ENCODE measurements around the gene FASTK.
"Not testable (repeated sequence)": the region's sequence is repeated elsewhere in the genome, so short reads cannot be mapped to it uniquely, and the experiment has no call there.

FASTK gene

DNA sequence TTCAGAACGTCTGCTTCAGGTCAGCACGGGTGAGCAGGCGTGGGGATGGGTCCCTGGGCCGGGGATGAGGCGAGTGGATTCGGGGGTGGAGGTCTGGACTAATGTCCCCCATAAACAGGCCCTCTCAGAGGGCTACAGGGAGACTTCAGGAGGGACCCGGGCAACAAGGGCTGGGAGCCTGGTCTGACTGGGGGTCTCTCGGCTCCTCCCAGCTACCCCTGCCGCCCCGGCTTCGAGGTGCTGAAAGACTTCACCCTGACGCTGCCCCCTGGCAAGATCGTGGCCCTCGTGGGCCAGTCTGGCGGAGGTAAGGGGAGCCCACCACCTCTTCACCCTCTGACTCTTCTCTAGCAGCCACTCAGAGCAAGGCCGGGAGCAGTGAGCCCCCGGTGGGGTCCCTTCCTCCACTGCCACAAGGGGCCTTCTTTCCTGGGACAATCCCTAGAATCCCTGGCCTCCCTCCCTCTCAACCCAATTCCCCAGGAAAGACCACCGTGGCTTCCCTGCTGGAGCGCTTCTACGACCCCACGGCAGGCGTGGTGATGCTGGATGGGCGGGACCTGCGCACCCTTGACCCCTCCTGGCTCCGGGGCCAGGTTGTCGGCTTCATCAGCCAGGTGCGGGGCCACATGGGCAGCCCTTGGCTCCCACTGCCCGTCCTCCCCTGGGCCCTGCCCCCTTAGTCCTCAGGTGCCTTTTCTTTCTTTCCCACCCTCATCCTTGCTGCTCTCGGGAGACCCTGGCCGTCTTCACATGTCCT is 39.8 kb downstream of the FASTK start:
- no peak for DNase-seq
- in situ Hi-C loops (cut with HindIII; ENCODE audit: low pct_ligation_motif_present, low pct_unique_long_range_greater_than_20kb, low sequenced_read_pairs) = no loop called here

DNA sequence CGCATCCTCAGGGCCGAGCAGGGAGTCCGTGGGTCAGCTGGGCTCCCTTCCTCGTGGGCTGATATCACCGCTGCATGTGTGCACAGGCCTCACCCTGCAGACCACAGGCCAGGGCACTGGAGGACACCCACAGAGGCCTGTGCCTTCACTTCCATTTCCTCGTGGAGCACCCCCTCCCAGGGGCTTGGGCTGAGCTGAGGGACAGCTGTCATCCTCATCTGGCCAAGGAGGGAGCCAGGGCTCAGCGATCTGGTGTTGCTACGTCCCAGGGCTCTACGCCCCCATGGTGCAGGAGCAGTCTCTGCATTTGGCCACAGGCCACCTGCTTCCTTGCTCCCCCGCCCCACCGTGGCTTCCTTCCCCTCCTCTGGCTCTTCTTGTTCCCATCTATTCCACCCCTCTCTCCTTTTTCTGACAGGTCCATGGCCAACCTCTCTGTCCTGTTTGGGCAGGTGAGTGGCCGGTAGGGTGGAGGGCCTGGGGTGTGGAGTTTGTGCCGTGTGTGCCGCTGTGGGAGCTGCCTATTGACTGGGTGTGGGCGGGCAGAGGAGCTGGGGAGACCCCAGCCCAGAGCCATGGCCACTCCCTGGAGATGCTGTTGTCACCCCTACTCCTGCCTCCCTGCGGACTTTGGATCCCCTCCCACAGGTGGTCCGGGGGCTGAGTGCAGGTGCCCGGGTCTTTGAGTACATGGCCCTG is 40.6 kb downstream of the FASTK start:
- in situ Hi-C loops (cut with HindIII; ENCODE audit: low pct_ligation_motif_present, low pct_unique_long_range_greater_than_20kb, low sequenced_read_pairs) = no loop called here
- no peak for DNase-seq

DNA sequence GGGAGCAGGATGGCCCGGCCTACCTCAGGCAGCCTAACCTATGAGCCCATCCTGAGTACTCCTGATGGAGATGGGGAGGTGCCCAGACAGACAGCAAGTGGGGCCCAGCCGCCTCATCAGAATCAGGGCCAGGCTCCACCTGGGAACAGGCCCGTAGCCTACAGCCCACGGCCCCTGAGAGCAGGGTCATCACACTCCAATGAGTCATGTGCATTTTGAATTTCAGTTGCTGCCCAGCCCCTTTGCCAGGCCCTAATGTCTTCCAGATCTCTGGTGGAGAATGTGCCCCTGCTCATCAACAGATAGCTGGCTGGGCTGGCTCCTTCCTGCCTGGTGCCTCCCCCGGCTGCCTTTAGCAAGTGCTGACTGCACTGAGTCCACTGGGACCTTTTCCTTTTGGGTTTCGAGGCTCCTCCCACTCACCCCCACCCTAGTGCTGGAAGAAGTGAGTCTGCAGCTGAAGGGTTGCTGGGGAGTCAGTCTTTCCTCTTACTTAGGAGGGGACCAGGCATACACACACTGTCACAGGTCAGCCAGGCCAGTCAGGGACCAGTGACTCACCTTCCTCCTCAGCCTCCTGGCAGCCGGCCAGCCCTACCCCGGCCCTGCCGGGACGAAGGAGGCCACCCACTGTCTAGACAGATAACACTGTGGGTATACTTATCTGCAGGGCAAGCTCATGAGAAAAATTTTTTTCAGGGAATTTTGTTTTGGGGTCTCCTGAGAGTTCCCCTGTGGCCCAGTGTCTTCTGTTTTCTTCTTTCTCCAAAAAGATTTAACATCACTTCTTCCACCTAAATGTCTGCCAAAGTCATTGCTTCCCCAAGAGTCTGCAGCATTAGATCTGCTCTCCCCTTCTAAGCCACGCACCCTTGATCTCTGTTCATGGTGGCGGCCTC is 41.4 kb downstream of the FASTK start:
- in situ Hi-C loops (cut with HindIII; ENCODE audit: low pct_ligation_motif_present, low pct_unique_long_range_greater_than_20kb, low sequenced_read_pairs) = no loop called here
- DNase-seq = peak; percentile 96

DNA sequence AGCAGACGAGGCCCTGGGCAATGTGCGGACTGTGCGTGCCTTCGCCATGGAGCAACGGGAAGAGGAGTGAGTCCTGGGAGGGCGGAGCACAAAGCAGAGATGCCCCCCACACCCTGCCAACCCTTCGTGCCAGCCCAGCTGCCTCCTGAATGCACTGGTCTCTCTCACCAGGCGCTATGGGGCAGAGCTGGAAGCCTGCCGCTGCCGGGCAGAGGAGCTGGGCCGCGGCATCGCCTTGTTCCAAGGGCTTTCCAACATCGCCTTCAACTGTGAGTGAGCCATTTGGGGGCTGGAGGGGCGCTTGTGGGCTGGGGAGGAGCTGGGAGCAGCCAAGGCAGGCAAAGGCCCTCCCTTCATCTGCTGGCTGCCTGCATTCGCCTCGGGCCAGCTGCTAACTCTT is 44.7 kb downstream of the FASTK start:
- DNase-seq = no peak
- in situ Hi-C loops (cut with HindIII; ENCODE audit: low pct_ligation_motif_present, low pct_unique_long_range_greater_than_20kb, low sequenced_read_pairs) = no loop called here

DNA sequence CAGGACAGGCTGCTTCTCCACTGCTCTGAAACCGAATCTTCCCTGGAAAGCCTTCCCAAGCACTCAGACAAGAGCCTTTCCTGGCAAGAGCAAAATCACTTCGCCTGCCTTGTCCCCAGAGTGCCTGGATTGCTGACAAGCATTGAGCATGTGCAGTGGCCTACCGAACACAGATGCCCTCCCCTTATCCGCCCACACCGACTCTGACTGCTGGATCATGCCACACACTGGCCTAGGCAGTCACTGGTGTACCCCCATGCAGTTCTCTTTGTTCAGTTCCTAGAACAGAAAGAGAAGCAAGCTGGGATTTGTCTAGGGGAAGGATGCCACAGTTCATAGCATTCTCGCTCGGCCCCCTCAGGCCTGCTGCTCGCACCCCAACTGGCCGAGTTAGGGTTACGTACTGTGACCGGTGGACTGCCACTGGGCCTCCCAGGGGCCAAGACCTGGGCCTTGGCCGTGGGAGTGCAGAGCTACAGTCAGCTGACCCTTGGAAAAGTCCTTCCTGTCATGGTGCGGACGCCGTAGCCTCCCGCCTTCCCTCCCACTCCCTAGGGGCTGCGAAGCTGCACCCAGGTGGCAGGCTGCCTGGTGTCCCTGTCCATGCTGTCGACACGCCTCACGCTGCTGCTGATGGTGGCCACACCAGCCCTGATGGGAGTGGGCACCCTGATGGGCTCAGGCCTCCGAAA is 45.4 kb downstream of the FASTK start:
- in situ Hi-C loops (cut with HindIII; ENCODE audit: low pct_ligation_motif_present, low pct_unique_long_range_greater_than_20kb, low sequenced_read_pairs) = no loop called here
- no peak for DNase-seq

DNA sequence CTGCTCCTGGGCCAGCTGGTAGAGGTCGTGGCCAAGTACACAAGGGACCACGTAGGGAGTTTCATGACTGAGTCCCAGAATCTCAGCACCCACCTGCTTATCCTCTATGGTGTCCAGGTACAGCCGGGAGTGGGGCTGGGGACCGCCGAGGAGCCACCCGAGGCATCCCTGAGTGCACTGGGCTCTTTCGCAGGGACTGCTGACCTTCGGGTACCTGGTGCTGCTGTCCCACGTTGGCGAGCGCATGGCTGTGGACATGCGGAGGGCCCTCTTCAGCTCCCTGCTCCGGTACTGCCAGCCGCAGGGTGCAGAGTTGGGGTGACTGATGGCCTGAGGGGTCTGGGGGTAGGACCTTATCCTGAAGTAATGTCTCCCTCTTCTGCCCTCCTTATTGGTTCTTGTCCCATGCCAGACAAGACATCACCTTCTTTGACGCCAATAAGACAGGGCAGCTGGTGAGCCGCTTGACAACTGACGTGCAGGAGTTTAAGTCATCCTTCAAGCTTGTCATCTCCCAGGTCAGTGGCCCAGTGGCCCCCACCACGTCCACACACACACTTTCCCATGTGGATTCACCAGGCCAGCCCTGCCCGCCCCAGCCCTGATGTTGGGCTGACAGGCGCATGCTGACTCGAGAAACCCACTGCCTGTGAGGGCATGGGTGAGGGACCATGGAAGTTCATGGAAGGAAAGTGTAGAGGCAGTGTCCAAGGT is 46.1 kb downstream of the FASTK start:
- no peak for DNase-seq
- in situ Hi-C loops (cut with HindIII; ENCODE audit: low pct_ligation_motif_present, low pct_unique_long_range_greater_than_20kb, low sequenced_read_pairs) = no loop called here

DNA sequence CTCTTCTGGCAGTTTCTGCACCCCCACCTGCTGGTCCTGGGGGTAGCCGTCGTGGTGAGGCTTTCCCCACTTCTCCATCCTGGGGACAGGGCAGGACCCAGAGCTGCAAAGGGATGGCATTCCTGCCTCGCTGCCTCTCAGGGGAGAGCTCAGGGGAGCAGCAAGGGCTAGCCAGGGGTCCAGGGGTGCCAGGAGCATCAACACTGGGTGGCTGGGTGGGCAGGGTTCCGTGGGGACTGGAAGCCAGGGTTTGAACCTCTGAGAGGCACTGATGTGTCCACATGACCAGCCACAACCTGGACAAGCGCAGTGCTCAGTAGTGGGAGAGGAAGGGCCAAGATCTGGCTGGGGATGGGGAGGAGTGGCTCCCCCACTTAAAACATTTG is 46.8 kb downstream of the FASTK start:
- DNase-seq = no peak
- in situ Hi-C loops (cut with HindIII; ENCODE audit: low pct_ligation_motif_present, low pct_unique_long_range_greater_than_20kb, low sequenced_read_pairs) = no loop called here

DNA sequence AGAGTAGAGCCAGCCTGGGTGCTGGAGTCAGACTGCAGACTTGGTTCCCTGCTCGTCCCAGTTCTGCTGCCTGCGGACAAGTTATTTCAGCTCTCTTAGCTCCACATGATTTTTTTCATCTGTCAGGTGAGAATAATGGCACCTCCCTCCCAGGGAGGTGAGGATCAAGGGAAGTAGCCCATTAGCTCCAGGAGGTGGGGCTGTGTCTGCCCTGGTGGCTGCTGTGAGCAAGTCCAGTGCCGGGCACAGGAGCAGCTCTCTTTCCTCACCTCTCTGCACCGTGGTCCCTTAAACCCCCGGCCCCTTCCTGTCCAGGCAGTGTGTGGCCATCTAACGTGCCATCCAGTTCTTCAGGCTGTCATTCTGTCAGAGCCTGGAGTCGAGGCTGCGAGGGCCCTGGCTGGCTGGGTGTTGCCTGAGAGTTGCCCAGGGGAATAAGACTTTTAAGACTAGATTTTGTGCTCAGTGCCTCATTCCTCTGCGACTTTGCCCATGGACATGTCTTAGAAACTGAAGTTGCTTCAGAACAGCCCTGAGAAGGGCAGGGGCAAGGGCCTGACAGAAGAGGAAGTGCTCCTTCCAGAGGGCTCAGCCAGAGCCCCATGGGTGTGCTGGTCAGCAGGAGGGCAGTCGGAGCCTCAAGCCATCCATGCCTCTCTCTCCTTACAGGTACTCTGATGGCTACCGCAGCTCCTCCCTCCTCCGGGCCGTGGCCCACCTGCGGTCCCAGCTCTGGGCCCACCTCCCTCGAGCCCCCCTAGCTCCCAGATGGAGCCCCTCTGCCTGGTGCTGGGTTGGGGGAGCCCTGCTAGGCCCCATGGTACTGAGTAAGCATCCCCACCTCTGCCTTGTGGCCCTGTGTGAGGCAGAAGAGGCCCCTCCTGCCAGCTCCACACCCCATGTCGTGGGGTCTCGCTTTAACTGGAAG is 47.4 kb downstream of the FASTK start:
- in situ Hi-C loops (cut with HindIII; ENCODE audit: low pct_ligation_motif_present, low pct_unique_long_range_greater_than_20kb, low sequenced_read_pairs) = no loop called here
- DNase-seq = peak; percentile 39

DNA sequence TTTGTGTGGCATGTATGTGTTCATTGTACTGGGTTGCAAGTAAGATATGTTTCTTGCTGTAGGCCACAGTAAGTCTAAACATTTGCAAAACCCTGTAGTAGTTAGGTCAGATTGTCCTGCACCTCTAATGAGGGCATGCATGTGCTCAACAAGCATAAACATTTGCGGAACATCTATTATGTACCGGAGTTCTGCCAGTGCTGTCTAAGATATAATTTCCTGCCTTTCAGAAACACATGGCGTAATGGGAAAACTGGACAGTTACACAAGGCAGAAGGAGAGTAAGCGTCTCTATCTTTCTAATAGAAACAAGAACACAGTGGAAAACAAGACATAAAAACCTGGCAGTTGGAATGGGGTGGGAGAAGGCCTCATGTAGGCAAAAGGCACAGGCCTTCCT is 49.6 kb downstream of the FASTK start:
- in situ Hi-C loops (cut with HindIII; ENCODE audit: low pct_ligation_motif_present, low pct_unique_long_range_greater_than_20kb, low sequenced_read_pairs) = no loop called here

DNA sequence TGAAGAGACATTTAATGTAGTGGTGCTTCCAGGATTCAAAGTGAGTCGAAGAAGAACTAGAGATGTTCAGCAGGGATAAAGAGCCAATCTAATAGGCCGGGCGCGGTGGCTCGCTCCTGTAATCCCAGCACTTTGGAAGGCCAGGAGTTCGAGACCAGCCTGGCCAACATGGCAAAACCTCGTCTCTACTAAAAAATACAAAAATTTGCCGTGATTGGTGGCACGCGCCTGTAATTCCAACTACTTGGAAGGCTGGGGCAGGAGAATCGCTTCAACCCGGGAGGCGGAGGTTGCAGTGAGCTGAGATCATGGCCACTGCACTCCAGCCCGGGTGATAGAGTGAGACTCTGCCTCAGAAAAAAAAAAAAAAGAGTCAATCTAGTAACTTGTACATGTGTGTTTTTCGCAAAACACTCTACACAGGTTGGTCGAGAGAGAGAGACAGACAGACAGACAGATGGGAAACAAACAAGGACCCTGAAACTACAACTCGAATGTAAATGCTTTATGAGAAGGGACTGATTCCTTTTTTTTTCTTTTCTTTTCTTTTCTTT is 51.6 kb downstream of the FASTK start:
- DNase-seq = no peak
- in situ Hi-C loops (cut with HindIII; ENCODE audit: low pct_ligation_motif_present, low pct_unique_long_range_greater_than_20kb, low sequenced_read_pairs) = no loop called here

More for the DNA sequence above, 49.6 kb downstream of the FASTK start:
- DNase-seq = no peak

DNA sequence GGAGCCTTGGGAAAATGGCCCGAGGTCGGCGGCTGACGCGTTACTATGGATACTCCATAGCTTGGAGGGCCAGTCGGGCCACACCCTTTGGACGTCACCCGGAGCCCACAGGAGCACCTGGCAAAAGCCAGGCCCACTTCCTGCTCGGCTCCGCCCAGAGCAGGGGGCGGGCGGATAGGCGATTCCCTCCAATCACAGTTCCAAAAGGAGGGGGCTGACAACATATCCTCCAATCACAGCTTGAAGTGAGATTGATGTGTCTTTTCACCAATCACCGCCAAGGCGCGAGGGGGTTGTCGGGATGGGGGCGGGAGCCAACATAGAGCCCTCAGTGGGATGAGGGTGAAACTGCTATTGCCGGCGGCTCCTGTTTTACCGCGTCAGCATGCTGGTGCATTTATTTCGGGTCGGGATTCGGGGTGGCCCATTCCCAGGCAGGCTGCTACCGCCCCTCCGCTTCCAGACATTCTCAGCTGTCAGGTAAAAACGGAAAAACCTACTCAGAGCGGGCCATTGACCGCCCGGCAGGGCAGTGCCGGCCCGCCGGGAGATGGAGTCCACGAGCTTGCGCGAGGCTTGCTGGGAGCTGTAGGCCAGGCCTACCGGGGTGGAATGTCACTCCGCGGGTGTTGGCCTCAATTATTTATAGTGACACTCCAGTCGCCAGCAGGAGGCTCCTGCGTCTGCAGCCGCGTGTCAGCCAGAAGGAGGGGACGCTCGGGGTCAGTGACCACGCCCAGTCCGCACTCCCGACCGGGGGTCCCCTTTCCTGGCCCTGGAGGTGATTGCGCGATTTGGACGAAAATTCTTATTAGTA is 52.3 kb downstream of the FASTK start, which contains the start of gene ABCB8:
TSS of gene ABCB8 (plus strand) at position 320 of the 817 bp plus-strand sequence. CDS start at position 386, 66 bp downstream.
- DNase-seq = peak; percentile 100
- in situ Hi-C loops (cut with HindIII; ENCODE audit: low pct_ligation_motif_present, low pct_unique_long_range_greater_than_20kb, low sequenced_read_pairs) = no loop called here

DNA sequence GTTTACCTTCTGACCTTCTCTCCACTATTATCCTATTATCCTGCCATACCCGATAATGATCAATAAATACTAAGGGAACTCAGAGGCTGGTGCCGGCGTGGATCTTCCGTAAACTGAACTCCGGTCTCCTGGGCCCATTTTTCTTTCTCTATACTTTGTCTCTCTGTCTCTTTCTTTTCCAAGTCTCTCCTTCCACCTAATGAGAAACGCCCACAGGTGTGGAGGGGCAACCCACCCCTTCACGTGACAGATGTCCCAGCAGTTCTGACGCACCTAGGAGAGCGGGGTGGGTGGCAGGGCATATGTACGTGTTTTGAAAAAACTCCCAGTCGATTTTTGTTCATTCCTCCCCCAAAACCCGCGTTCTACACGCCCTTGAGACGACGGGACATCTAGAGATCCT is 52.9 kb downstream of the FASTK start:
- DNase-seq; in situ Hi-C loops (cut with HindIII; ENCODE audit: low pct_ligation_motif_present, low pct_unique_long_range_greater_than_20kb, low sequenced_read_pairs): not testable (repeated sequence)

DNA sequence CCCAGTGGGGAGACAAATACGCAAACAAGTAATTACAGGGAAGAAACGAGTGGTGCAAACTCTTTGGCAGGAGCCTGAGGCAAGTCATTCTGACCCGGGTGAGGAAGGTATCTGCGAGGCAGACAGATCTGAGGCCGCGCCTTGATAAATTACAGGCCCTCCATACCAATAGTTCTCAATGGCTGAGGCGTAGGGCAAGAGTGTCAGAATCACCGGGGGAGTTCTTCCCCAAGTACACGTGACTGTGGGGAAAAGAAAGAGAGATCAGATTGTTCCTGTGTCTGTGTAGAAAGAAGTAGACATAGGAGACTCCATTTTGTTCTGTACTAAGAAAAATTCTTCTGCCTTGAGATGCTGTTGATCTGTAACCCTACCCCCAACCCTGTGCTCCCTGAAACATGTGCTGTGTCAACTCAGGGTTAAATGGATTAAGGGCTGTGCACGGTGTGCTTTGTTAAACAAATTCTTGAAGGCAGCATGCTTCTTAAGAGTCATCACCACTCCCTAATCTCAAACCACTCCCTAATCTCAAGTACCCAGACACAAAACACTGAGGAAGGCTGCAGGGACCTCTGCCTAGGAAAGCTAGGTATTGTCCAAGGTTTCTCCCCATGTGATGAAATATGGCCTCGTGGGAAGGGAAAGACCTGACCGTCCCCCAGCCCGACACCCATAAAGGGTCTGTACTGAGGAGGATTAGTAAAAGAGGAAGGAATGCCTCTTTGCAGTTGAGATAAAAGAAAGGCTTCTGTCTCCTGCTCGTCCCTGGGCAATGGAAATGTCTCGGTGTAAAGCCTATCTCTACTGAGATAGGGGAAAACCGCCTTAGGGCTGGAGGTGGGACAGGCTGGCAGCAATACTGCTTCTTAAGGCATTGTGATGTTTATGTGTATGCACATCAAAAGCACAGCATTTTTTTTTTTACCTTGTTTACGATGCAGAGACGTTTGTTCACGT is 53.6 kb downstream of the FASTK start:
- DNase-seq; in situ Hi-C loops (cut with HindIII; ENCODE audit: low pct_ligation_motif_present, low pct_unique_long_range_greater_than_20kb, low sequenced_read_pairs): not testable (repeated sequence)
